ENCODE data around the gene POGK. TPM values are rescaled to one million over a fixed set of nuclear protein-coding genes. Genes with fewer than 3 reads are reported as not detected.
A peak's percentile ranks its signal among the peaks of the same experiment; 100 is the strongest.

Gene POGK
- total and polyA plus RNA-seq, 10 of the 15 experiments (the other 5 are each of a cell fraction or from before 2014, with no cell fraction given): 5.3 to 34.6 (median 18.7) TPM

GRCh38 chr1:166875302-166875733, 36.0 kb downstream of the POGK start:
- TF ChIP-seq ZBTB4 (CRISPR knock-in tag; IDR thresholded peaks at IDR 0.05): no peak
- TF ChIP-seq TARDBP (IDR thresholded peaks at IDR 0.05; ENCODE audit: borderline replicate concordance): no peak
- TF ChIP-seq TCF3 (IDR thresholded peaks at IDR 0.05; ENCODE audit: borderline replicate concordance, insufficient read depth, low read depth, low read length): no peak
- BruUV-seq (replicated peaks): no TSS peak
- ChIA-PET RAD21 (ENCODE audit: unreplicated experiment) (interaction anchor here (1.0 to 1.6 kb wide), 4 partner anchors 32 to 345 kb away, joined by 3 to 11 read pairs (median 9); partner anchors contain the start of genes POGK and POU2F1), POLR2A (interaction anchor here (1.3 to 1.5 kb wide), 2 partner anchors 11 to 35 kb away, joined by 4 to 10 read pairs; partner anchors contain the start of gene POGK), SMC1A (ENCODE audit: uncharacterized antibody, unreplicated experiment) (interaction anchor here (0.6 to 1.1 kb wide), 3 partner anchors 184 to 202 kb away, joined by 3 read pairs; no protein-coding TSS in a partner anchor), CTCF (interaction anchor here (0.7 to 2.1 kb wide), 4 partner anchors 20 to 345 kb away, joined by 3 to 10 read pairs (median 4); partner anchors contain the start of gene POU2F1)
- Histone ChIP-seq H2AFZ (ENCODE audit: control insufficient read depth, low read depth, low read length) (peak overlapping the region; percentile 86), H3K4me1 (ENCODE audit: control insufficient read depth, insufficient read depth, low read length) (peaks cover 8% of the 10 kb centered on the region), H3K27me3 (replicated peaks in 1 of 2; ENCODE audit: control insufficient read depth in 2 of 2, insufficient read depth in 2 of 2, low read length in 1 of 2) (no peaks in the 10 kb centered on the region), H3K36me3 (ENCODE audit: control insufficient read depth in 2 of 2, insufficient read depth in 2 of 2, low read length in 1 of 2) (no peaks in the 10 kb centered on the region; a peak in 1 of 4 replicates), H3K27ac (ENCODE audit: control insufficient read depth, insufficient read depth) (peak overlapping the region; percentile 95), H3K9me3 (replicated peaks; ENCODE audit: control insufficient read depth, insufficient read depth, low read length) (no peaks in the 10 kb centered on the region), H4K20me1 (ENCODE audit: control insufficient read depth, insufficient read depth) (no peaks in the 10 kb centered on the region), H3K4me2 (ENCODE audit: control insufficient read depth, insufficient read depth) (peak overlapping the region; percentile 70), H3K9ac (ENCODE audit: control insufficient read depth, insufficient read depth, low read length) (peak overlapping the region; percentile 93), H3K79me2 (ENCODE audit: control insufficient read depth, insufficient read depth, low read length) (peaks cover 44% of the 10 kb centered on the region), H3K4me3 (peak overlapping the region; percentile 76)
- no peak for DNase-seq (ENCODE audit: low read depth, low spot score)
- intact Hi-C loops (cut with micrococcal nuclease; ENCODE audit: unreplicated experiment): no loop called here
- in situ Hi-C loops (cut with MboI): no loop called here
- ATAC-seq: no peak
- FAIRE-seq: no peak
- 19% methylated on average over 8 of the region's 8 CpGs for WGBS (ENCODE audit: insufficient coverage, insufficient replicate concordance, low lambda C conversion rate, missing lambda C conversion rate)
